Endothelial cell of umbilical vein (primary cell): Measurements from ENCODE around the gene ATP6V1D. TPM values are rescaled to one million over a fixed set of nuclear protein-coding genes. Genes with fewer than 3 reads are reported as not detected.

Source experiments
- BruUV-seq: library from RNA; stranded (reverse); fragments of 400-500 nt; replicated peaks from 2 replicates; lab custom pipeline; 2021; lab: Mats Ljungman, UMichigan
- CTCF ChIA-PET: fragments of 300-600, 350-600 bp; sonication (Branson Sonifier 250); formaldehyde crosslinking; loops from one replicate; lab custom pipeline; 2021; ENCODE audit warnings: antibody characterized with exemption, inconsistent platforms; lab: Charles Lee
- POLR2A ChIA-PET: fragments of 300-600, 350-600 bp; sonication (Branson Sonifier 250); formaldehyde crosslinking; loops from one replicate; lab custom pipeline; 2021; ENCODE audit warnings: antibody characterized with exemption, inconsistent platforms; lab: Charles Lee
- DNase-seq: peaks from one replicate; pipeline ENCODE4 v3.0.0-alpha.2; 2011; ENCODE audit warnings: low read depth, low spot score
- FAIRE-seq: peaks from 2 replicates; lab custom pipeline; 2011; peaks lifted over from hg19 to GRCh38; lab: Jason Lieb, UNC
- H2AFZ ChIP-seq: 2 replicates; pipeline ENCODE4 v1.6.0; 2012; ENCODE audit warnings: low read depth, low read length, control low read depth, inconsistent platforms
- H3K27ac ChIP-seq: 2 replicates; pipeline ENCODE4 v1.5.1; 2011; ENCODE audit warnings: low read depth, mild to moderate bottlenecking, control low read depth, low read length, moderate library complexity; ENCODE audit not compliant: insufficient read depth
- H3K27me3 ChIP-seq, 2 experiments: 2 replicates each; pipeline versions ENCODE4 v1.6.0 to v1.6.1; 2011; ENCODE audit warnings: low read length in 2 of 2, mixed read lengths in 1 of 2; ENCODE audit not compliant: control insufficient read depth in 2 of 2, insufficient read depth in 2 of 2
- H3K36me3 ChIP-seq, 2 experiments: 2 replicates in 1 of 2; 3 replicates in 1 of 2; pipeline ENCODE4 v1.5.1; 2011; ENCODE audit warnings: low read length in 2 of 2, mild to moderate bottlenecking in 1 of 2, moderate library complexity in 1 of 2; ENCODE audit not compliant: control insufficient read depth in 2 of 2, insufficient read depth in 2 of 2; ENCODE audit errors: extremely low read depth in 1 of 2
- H3K4me1 ChIP-seq: 3 replicates; pipeline ENCODE4 v1.5.1; 2011; ENCODE audit warnings: mild to moderate bottlenecking, low read length; ENCODE audit not compliant: control insufficient read depth, insufficient read depth; ENCODE audit errors: extremely low read depth
- H3K4me2 ChIP-seq: 2 replicates; pipeline ENCODE4 v1.6.1; 2011; ENCODE audit warnings: low read length, control low read depth, mixed read lengths; ENCODE audit not compliant: insufficient read depth
- H3K4me3 ChIP-seq, 3 experiments: fragments of 200-600 bp in 1 of 3; sonication (generic), shearing (Covaris generic) in 1 of 3; replicated peaks in 1 of 3; 2 replicates each; pipeline ENCODE4 v1.5.1; 2011 to 2016; ENCODE audit warnings: control low read depth in 3 of 3, low read length in 3 of 3, mild to moderate bottlenecking in 2 of 3, inconsistent platforms in 1 of 3, low read depth in 1 of 3, moderate library complexity in 1 of 3; ENCODE audit not compliant: insufficient read depth in 1 of 3
- H3K79me2 ChIP-seq: 2 replicates; pipeline ENCODE4 v1.6.0; 2012; ENCODE audit warnings: low read length, inconsistent platforms; ENCODE audit not compliant: control insufficient read depth, insufficient read depth
- H3K9ac ChIP-seq: replicated peaks from 2 replicates; pipeline ENCODE3; 2011; ENCODE audit warnings: low read length, control low read depth; ENCODE audit not compliant: insufficient read depth; ENCODE audit errors: extremely low read depth
- H3K9me1 ChIP-seq: replicated peaks from 3 replicates; pipeline ENCODE4 v1.6.0; 2011; ENCODE audit warnings: mild to moderate bottlenecking, low read length; ENCODE audit not compliant: control insufficient read depth, insufficient read depth; ENCODE audit errors: extremely low read depth
- H3K9me3 ChIP-seq: replicated peaks from 2 replicates; pipeline ENCODE4 v1.5.1; 2012; ENCODE audit warnings: low read length, inconsistent platforms; ENCODE audit not compliant: control insufficient read depth, insufficient read depth
- H4K20me1 ChIP-seq: replicated peaks from 2 replicates; pipeline ENCODE3; 2011; ENCODE audit warnings: mild to moderate bottlenecking, low read length; ENCODE audit not compliant: control insufficient read depth, insufficient read depth; ENCODE audit errors: extremely low read depth
- EZH2 ChIP-seq: IDR thresholded peaks from 2 replicates; pipeline ENCODE4 v1.6.1; 2012; ENCODE audit warnings: borderline replicate concordance, low read depth, mild to moderate bottlenecking, moderate library complexity, low read length, inconsistent platforms; ENCODE audit not compliant: severe bottlenecking
- FOS ChIP-seq: IDR thresholded peaks from 2 replicates; pipeline ENCODE4 v1.6.1; 2011; ENCODE audit warnings: mild to moderate bottlenecking, low read length, moderate library complexity, borderline replicate concordance; ENCODE audit not compliant: insufficient read depth
- GATA2 ChIP-seq: IDR thresholded peaks from 2 replicates; pipeline ENCODE4 v1.7.0; 2011; ENCODE audit warnings: low read depth, mild to moderate bottlenecking, moderate library complexity, mixed read lengths, low read length; ENCODE audit not compliant: insufficient read length, insufficient read depth
- JUN ChIP-seq: IDR thresholded peaks from 2 replicates; pipeline ENCODE4 v1.6.1; 2011; ENCODE audit warnings: borderline replicate concordance, low read depth; ENCODE audit not compliant: insufficient read length, insufficient read depth
- MYC ChIP-seq: IDR thresholded peaks from one replicate; pipeline ENCODE4 v1.6.1; 2011; ENCODE audit warnings: mild to moderate bottlenecking, low read depth, low read length
- POLR2A ChIP-seq: IDR thresholded peaks from 2 replicates; pipeline ENCODE4 v1.6.1; 2012; ENCODE audit warnings: low read depth, mild to moderate bottlenecking, control low read depth, low read length
- POLR2AphosphoS5 ChIP-seq: IDR thresholded peaks from 2 replicates; pipeline ENCODE4 v1.6.1; 2012; ENCODE audit warnings: low read depth, mild to moderate bottlenecking, control low read depth, low read length, moderate library complexity; ENCODE audit not compliant: insufficient read depth
- dilution Hi-C: fragments of 300-500 bp; cut with MboI; formaldehyde crosslinking; loops from one replicate; pipeline ENCODE4 v1.15.0; 2019; ENCODE audit warnings: low sequenced_read_pairs; ENCODE audit not compliant: extremely low pct_ligation_motif_present
- intact Hi-C: fragments of 100-400 bp; cut with micrococcal nuclease; formaldehyde crosslinking; loops from one replicate; pipeline ENCODE4 v1.10.0; 2022
- polyA plus RNA-seq, 4 experiments: library from polyadenylated mRNA; depleted of rRNA in 3 of 4; stranded (reverse) in 3 of 4; unstranded in 1 of 4; fragments of >200 nt; gene quantifications; 2 replicates each; pipeline versions ENCODE4 v1.2.1 to v1.2.3, GENCODE V29; 2011 to 2012; ENCODE audit warnings: missing spikeins in 1 of 4
- total RNA-seq: library from RNA; stranded (reverse); gene quantifications from 2 replicates; pipeline ENCODE4 v1.2.3, GENCODE V29; 2021
- TF ChIP-seq, protein P1 (sequence below), 2 donors: IDR thresholded peaks; 1 replicate in 1 of 2; 2 replicates in 1 of 2; pipeline ENCODE4 v1.5.1; 2011; ENCODE audit warnings: low read length in 2 of 2, mild to moderate bottlenecking in 2 of 2, moderate library complexity in 2 of 2, control low read depth in 1 of 2, inconsistent platforms in 1 of 2, low read depth in 1 of 2; ENCODE audit not compliant: insufficient read depth in 1 of 2; ENCODE audit errors: extremely low read depth in 1 of 2
- TF ChIP-seq, protein P2 (sequence below): IDR thresholded peaks from 2 replicates; pipeline ENCODE4 v1.6.1; 2011; ENCODE audit not compliant: insufficient read depth, insufficient read length

The ATP6V1D gene
- total and polyA plus RNA-seq, 2 donors (not counting 3 experiments of a cell fraction or from before 2014, with no cell fraction given), result 28.6 to 63.1 TPM

DNA sequence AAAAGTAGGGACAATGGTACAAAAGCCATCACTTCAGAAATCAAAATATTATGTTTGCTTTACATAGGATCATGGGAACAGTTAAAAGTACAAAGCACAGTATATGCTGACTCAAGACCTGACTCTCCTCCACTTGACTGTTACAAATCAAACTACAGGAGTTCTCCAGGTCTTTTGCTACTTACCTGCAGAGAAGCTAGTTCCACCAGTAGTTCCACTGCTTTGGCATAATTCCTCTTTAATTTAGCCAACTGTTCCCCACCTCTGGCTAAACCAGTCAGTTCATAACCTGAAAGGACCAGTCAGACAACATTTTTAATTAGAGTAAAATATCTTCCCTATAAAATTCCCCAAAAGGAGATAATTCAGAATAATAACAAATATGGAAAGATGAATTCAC lies 14.0 kb downstream of the ATP6V1D start:
- dilution Hi-C loops (no loop called here), intact Hi-C loops (no loop called here)
- CTCF ChIA-PET, result interaction anchor here (0.9 kb wide), 1 partner anchor 14 kb away, joined by 3 read pairs; the partner anchor contains the start of gene ATP6V1D
- no peaks in the 10 kb centered on the region for H3K79me2 ChIP-seq
- H3K4me2 ChIP-seq, result no peak overlapping the region
- H3K4me3 ChIP-seq, result no peak overlapping the region
- H3K9me1 ChIP-seq, result no peaks in the 10 kb centered on the region
- TF ChIP-seq, protein P1, sequence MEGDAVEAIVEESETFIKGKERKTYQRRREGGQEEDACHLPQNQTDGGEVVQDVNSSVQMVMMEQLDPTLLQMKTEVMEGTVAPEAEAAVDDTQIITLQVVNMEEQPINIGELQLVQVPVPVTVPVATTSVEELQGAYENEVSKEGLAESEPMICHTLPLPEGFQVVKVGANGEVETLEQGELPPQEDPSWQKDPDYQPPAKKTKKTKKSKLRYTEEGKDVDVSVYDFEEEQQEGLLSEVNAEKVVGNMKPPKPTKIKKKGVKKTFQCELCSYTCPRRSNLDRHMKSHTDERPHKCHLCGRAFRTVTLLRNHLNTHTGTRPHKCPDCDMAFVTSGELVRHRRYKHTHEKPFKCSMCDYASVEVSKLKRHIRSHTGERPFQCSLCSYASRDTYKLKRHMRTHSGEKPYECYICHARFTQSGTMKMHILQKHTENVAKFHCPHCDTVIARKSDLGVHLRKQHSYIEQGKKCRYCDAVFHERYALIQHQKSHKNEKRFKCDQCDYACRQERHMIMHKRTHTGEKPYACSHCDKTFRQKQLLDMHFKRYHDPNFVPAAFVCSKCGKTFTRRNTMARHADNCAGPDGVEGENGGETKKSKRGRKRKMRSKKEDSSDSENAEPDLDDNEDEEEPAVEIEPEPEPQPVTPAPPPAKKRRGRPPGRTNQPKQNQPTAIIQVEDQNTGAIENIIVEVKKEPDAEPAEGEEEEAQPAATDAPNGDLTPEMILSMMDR (IDR thresholded peaks at IDR 0.05; ENCODE audit: extremely low read depth in 1 of 2, insufficient read depth in 1 of 2, low read depth in 1 of 2, low read length in 2 of 2), result no peak
- TF ChIP-seq, protein P2, sequence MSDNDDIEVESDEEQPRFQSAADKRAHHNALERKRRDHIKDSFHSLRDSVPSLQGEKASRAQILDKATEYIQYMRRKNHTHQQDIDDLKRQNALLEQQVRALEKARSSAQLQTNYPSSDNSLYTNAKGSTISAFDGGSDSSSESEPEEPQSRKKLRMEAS, result no peak
- TF ChIP-seq JUN (no peak), EZH2 (no peak), POLR2AphosphoS5 (no peak), GATA2 (no peak), POLR2A (no peak), FOS (no peak), MYC (no peak)
- no peak overlapping the region for H3K27ac ChIP-seq
- no peaks in the 10 kb centered on the region for H3K27me3 ChIP-seq
- DNase-seq (no peak), FAIRE-seq (no peak)
- H3K4me1 ChIP-seq, result peaks cover 3% of the 10 kb centered on the region
- H3K36me3 ChIP-seq, result peaks cover 7 to 20% of the 10 kb centered on the region in 2 experiments
- H4K20me1 ChIP-seq, result no peaks in the 10 kb centered on the region
- H3K9ac ChIP-seq, result no peak overlapping the region
- POLR2A ChIA-PET, result interaction anchor here (1.1 kb wide), 1 partner anchor 12 kb away, joined by 3 read pairs; no protein-coding TSS in a partner anchor
- H3K9me3 ChIP-seq, result no peaks in the 10 kb centered on the region
- H2AFZ ChIP-seq, result no peak overlapping the region
- no TSS peak for BruUV-seq
